Upper lobe of right lung (tissue), 1 donor: ENCODE measurements around the gene TSPAN12. TPM values are rescaled to one million over a fixed set of nuclear protein-coding genes. Genes with fewer than 3 reads are reported as not detected.

ENCODE experiments used
- ATAC-seq: fragments of 200-7000 bp; cut with Tn5 transposase; one replicate; pipeline ENCODE4 v1.9.1; 2020; ENCODE audit warnings: mild to moderate bottlenecking, moderate library complexity
- DNase-seq: peaks from one replicate; pipeline ENCODE4 v3.0.0-alpha.2; 2020
- H3K27ac ChIP-seq: fragments of 200-600 bp; one replicate; pipeline ENCODE4 v1.8.0; 2022
- H3K27me3 ChIP-seq: fragments of 200-600 bp; one replicate; pipeline ENCODE4 v1.8.0; 2022; ENCODE audit warnings: mild to moderate bottlenecking
- H3K36me3 ChIP-seq: fragments of 200-600 bp; one replicate; pipeline ENCODE4 v1.8.0; 2022
- H3K4me1 ChIP-seq: fragments of 200-600 bp; one replicate; pipeline ENCODE4 v1.8.0; 2022
- H3K4me3 ChIP-seq: fragments of 200-600 bp; one replicate; pipeline ENCODE4 v1.8.0; 2022; ENCODE audit warnings: mild to moderate bottlenecking
- H3K9me3 ChIP-seq: fragments of 200-600 bp; one replicate; pipeline ENCODE4 v1.8.0; 2022
- intact Hi-C: fragments of 100-400 bp; cut with DNase I; formaldehyde crosslinking; loops from one replicate; pipeline ENCODE4 v1.11.0; 2022
- total RNA-seq: library from RNA; stranded (reverse); fragmentation: NEBNext Ultra II Directional; extraction: Animal tissue kit (Norgen Biotek cat#: 25700); gene quantifications from one replicate; pipeline ENCODE4 v1.2.1, GENCODE V29; 2021
- TF ChIP-seq, protein P1 (sequence below): fragments of 200-600 bp; IDR thresholded peaks from one replicate; pipeline ENCODE4 v1.8.0; 2022; ENCODE audit warnings: antibody characterized with exemption
- donor health status: DM: no; HTN: yes; CAD: no; lungs with severe emphysema.

Gene TSPAN12
- total RNA-seq, 1 donor from 2014 or later, result 51.8 TPM

DNA sequence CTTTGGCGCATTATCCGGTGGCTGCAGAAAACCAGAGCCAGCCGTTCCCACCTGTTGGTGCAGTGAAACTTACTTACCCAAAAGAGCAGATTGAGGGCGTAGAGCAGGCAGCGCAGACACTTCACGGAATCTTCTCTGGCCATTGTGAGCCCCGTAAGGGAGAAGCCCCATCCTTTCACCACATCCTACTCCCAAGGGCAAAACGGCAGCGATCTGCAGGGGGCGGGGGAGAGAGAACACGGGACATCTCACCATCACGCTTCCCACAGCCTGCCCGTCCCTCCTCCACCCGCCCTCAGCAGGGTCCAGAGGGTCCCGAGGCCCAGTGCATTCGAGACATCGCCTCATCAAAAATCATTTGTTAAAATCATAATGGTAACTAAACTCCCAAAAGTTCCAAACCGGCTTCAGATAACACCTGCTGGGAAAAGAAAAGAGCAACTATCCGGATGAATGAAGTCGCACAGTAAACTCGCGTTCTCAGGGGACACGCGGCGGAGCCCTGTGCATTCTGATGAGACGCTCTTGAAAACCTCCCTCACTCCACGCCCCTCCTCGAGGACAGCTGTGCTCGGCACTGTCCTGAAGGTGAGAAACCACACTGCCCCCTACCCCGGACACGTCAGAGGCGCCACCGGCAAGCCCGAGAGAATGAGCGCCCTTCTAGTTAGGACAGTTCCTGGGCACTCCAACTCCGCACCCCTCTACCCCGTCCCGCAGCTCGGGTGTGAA is 1.2 kb downstream of the TSPAN12 start:
- TF ChIP-seq, protein P1, sequence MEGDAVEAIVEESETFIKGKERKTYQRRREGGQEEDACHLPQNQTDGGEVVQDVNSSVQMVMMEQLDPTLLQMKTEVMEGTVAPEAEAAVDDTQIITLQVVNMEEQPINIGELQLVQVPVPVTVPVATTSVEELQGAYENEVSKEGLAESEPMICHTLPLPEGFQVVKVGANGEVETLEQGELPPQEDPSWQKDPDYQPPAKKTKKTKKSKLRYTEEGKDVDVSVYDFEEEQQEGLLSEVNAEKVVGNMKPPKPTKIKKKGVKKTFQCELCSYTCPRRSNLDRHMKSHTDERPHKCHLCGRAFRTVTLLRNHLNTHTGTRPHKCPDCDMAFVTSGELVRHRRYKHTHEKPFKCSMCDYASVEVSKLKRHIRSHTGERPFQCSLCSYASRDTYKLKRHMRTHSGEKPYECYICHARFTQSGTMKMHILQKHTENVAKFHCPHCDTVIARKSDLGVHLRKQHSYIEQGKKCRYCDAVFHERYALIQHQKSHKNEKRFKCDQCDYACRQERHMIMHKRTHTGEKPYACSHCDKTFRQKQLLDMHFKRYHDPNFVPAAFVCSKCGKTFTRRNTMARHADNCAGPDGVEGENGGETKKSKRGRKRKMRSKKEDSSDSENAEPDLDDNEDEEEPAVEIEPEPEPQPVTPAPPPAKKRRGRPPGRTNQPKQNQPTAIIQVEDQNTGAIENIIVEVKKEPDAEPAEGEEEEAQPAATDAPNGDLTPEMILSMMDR, result no peak
- DNase-seq (peak; percentile 66), ATAC-seq (peak; percentile 34)
- H3K9me3 ChIP-seq, result no peaks in the 10 kb centered on the region
- peaks cover 8% of the 10 kb centered on the region for H3K4me1 ChIP-seq
- peak overlapping the region; percentile 86 for H3K27ac ChIP-seq
- peak overlapping the region; percentile 68 for H3K4me3 ChIP-seq
- no peaks in the 10 kb centered on the region for H3K36me3 ChIP-seq
- H3K27me3 ChIP-seq, result no peaks in the 10 kb centered on the region
- intact Hi-C loops, result no loop called here

DNA sequence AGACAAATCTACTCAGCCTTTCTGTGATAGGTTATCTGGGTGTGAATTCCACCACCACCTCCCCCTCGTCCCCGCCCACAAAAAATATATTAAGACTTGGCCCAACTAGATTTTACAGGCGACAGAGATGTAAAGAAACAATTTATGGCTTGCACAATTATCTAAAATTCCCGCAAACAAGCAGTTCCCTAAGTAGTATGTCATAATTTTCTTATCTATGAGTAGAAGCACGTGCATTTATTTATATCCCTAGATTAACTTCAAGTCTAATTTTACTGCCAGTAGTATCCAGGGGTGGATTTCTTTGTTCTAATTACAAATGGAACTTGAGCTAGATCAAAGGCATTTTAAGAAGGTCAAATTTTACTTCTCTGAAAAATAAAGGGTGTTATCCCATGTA is 1.7 kb downstream of the TSPAN12 start:
- no peak for DNase-seq
- intact Hi-C loops, result no loop called here
- no peak overlapping the region for H3K27ac ChIP-seq

DNA sequence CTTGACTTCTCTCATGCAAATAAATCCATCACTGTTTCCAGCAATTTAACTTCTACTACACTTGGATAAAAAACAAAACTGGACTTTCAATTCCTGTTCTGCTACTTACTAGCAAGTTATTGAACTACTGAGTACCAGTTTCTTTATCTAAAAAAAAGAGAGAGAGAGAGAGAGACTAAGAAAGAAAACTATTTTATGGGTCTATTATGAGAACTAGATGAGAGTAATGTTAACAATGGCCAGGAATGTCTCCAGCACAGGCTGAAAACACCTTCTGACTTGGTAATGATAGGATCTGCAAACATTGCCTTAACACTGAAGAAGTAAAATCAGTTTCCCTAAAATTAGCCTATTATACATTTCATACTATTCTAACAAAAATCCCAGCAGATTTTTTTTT is 5.2 kb downstream of the TSPAN12 start:
- intact Hi-C loops, result no loop called here
- TF ChIP-seq, protein P1, result no peak
- H3K27ac ChIP-seq, result no peak overlapping the region

More for the DNA sequence above, 1.7 kb downstream of the TSPAN12 start:
- no peaks in the 10 kb centered on the region for H3K27me3 ChIP-seq
- peak overlapping the region; percentile 68 for H3K4me3 ChIP-seq
- ATAC-seq, result no peak
- H3K4me1 ChIP-seq, result peaks cover 8% of the 10 kb centered on the region
- TF ChIP-seq, protein P1, result no peak
- no peaks in the 10 kb centered on the region for H3K9me3 ChIP-seq
- H3K36me3 ChIP-seq, result no peaks in the 10 kb centered on the region

DNA sequence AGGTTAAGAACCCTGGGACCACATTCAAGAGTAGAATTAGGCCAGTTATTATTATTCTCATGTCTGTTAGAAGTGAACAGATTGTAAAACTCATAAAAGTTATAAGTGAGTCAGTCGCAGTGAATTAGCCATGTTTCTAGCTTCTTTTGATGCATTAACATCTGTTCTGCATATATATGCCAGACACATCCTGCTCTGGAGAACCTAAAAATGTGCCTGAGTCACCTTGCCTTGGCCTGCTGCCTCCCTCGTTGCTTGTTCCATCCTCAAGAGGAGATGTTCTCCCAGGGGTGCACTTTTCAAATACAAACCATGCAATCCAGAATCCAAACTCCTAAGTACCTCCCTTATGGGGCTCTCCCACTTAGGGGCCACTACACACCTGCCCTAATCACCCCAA is 14.8 kb downstream of the TSPAN12 start:
- H3K27ac ChIP-seq, result no peak overlapping the region
- TF ChIP-seq, protein P1, result no peak

More for the DNA sequence above, 5.2 kb downstream of the TSPAN12 start:
- Histone ChIP-seq H3K27me3 (no peaks in the 10 kb centered on the region), H3K9me3 (no peaks in the 10 kb centered on the region), H3K4me3 (no peak overlapping the region), H3K36me3 (no peaks in the 10 kb centered on the region), H3K4me1 (peaks cover 4% of the 10 kb centered on the region)
- ATAC-seq (no peak), DNase-seq (no peak)

DNA sequence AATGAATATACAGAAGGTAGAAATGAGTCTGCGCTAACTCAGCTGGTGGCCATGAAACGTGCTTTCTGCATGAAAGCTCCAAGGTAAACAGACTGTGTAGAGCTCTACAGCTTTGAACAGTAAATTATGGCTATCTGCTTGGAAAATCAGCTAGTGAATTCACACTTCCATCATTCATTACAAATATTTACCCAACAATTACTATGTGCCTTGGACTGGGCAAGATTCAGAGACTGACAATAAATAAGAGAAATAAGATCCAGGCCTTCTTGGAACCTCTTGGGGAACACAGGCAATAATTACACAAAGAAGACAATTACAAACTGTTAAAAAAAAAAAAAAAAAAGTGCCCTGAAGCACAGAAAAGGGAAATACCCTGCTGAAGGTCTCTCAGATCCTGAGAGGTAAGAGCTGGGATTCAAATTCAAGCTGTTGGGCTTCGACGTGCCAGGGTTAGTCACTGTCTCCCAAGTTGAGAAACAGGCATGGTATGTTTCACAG is 15.8 kb downstream of the TSPAN12 start:
- no peaks in the 10 kb centered on the region for H3K27me3 ChIP-seq
- H3K27ac ChIP-seq, result no peak overlapping the region
- H3K4me3 ChIP-seq, result no peak overlapping the region
- no peaks in the 10 kb centered on the region for H3K4me1 ChIP-seq
- H3K36me3 ChIP-seq, result no peaks in the 10 kb centered on the region
- no peak for ATAC-seq
- intact Hi-C loops, result no loop called here
- no peaks in the 10 kb centered on the region for H3K9me3 ChIP-seq
- TF ChIP-seq, protein P1, result no peak
- no peak for DNase-seq

More for the DNA sequence above, 14.8 kb downstream of the TSPAN12 start:
- DNase-seq, result no peak
- ATAC-seq, result no peak
- Histone ChIP-seq H3K4me1 (no peaks in the 10 kb centered on the region), H3K27me3 (no peaks in the 10 kb centered on the region), H3K4me3 (no peak overlapping the region), H3K9me3 (no peaks in the 10 kb centered on the region), H3K36me3 (no peaks in the 10 kb centered on the region)
- intact Hi-C loops, result no loop called here
